Activated naive CD8-positive, alpha-beta T cell treated with anti-CD3 and anti-CD28 coated beads for 36 hours (primary cell): ENCODE measurements around the gene SLC5A10. TPM values are rescaled to one million over a fixed set of nuclear protein-coding genes. Genes with fewer than 3 reads are reported as not detected.
"Not testable (repeated sequence)": the region's sequence is repeated elsewhere in the genome, so short reads cannot be mapped to it uniquely, and the experiment has no call there.

ENCODE experiments used
- DNase-seq: peaks from one replicate; pipeline ENCODE4 v3.0.0; 2021
- H3K27ac Mint-ChIP-seq: one replicate; pipeline ENCODE4 v1.8.0; 2022; ENCODE audit warnings: mild to moderate bottlenecking, moderate library complexity, mixed read lengths
- H3K27me3 Mint-ChIP-seq: one replicate; pipeline ENCODE4 v1.8.0; 2022; ENCODE audit warnings: mild to moderate bottlenecking, mixed read lengths
- H3K36me3 Mint-ChIP-seq: one replicate; pipeline ENCODE4 v1.8.0; 2021; ENCODE audit warnings: mild to moderate bottlenecking, mixed read lengths
- H3K4me1 Mint-ChIP-seq: one replicate; pipeline ENCODE4 v1.8.0; 2021; ENCODE audit warnings: mixed read lengths
- H3K4me3 Mint-ChIP-seq: one replicate; pipeline ENCODE4 v1.8.0; 2022; ENCODE audit warnings: mild to moderate bottlenecking, moderate library complexity, mixed read lengths
- H3K9me3 Mint-ChIP-seq: one replicate; pipeline ENCODE4 v1.8.0; 2022; ENCODE audit warnings: mixed read lengths
- total RNA-seq, 2 experiments: library from RNA; stranded (reverse); gene quantifications; one replicate each; pipeline ENCODE4 v1.2.3, GENCODE V29; 2021

The SLC5A10 gene
- total RNA-seq, 2 experiments from 2014 or later: not detected

- H3K27ac Mint-ChIP-seq: no peak overlapping the region
These were observed 67.3 kb downstream of the SLC5A10 start for GRCh38 chr17:19019041-19019941.

GRCh38 chr17:19020016-19020415 is 68.1 kb downstream of the SLC5A10 start:
- H3K36me3 Mint-ChIP-seq: peaks cover 13% of the 10 kb centered on the region
- H3K4me3 Mint-ChIP-seq: no peak overlapping the region
- H3K27ac Mint-ChIP-seq: no peak overlapping the region
- no peaks in the 10 kb centered on the region for H3K27me3 Mint-ChIP-seq
- no peaks in the 10 kb centered on the region for H3K9me3 Mint-ChIP-seq
- H3K4me1 Mint-ChIP-seq: peaks cover 25% of the 10 kb centered on the region
- no peak for DNase-seq

More at GRCh38 chr17:19019041-19019941, 67.3 kb downstream of the SLC5A10 start:
- DNase-seq: no peak
- Mint-ChIP-seq H3K4me3 (no peak overlapping the region), H3K27me3 (no peaks in the 10 kb centered on the region), H3K36me3 (peaks cover 7% of the 10 kb centered on the region), H3K9me3 (no peaks in the 10 kb centered on the region), H3K4me1 (peaks cover 18% of the 10 kb centered on the region)

GRCh38 chr17:19021011-19021621 is 69.2 kb downstream of the SLC5A10 start:
- H3K4me1 Mint-ChIP-seq: peaks cover 22% of the 10 kb centered on the region
- not testable (repeated sequence) for DNase-seq, H3K27me3 Mint-ChIP-seq, H3K4me3 Mint-ChIP-seq, H3K9me3 Mint-ChIP-seq
- H3K36me3 Mint-ChIP-seq: peaks cover 13% of the 10 kb centered on the region
- peak overlapping the region; percentile 48 for H3K27ac Mint-ChIP-seq

GRCh38 chr17:19021622-19022083 is 69.7 kb downstream of the SLC5A10 start:
- no peaks in the 10 kb centered on the region for H3K27me3 Mint-ChIP-seq
- no peak overlapping the region for H3K27ac Mint-ChIP-seq
- DNase-seq: peak; percentile 37
- H3K4me3 Mint-ChIP-seq: no peak overlapping the region
- H3K36me3 Mint-ChIP-seq: peaks cover 13% of the 10 kb centered on the region
- H3K4me1 Mint-ChIP-seq: peaks cover 21% of the 10 kb centered on the region
- H3K9me3 Mint-ChIP-seq: no peaks in the 10 kb centered on the region

- Mint-ChIP-seq H3K27ac (no peak overlapping the region), H3K4me1 (peaks cover 18% of the 10 kb centered on the region), H3K36me3 (peaks cover 13% of the 10 kb centered on the region), H3K4me3 (no peak overlapping the region), H3K27me3 (no peaks in the 10 kb centered on the region), H3K9me3 (no peaks in the 10 kb centered on the region)
- no peak for DNase-seq
These were observed 70.2 kb downstream of the SLC5A10 start for GRCh38 chr17:19022128-19022527.

- Mint-ChIP-seq H3K9me3 (no peaks in the 10 kb centered on the region), H3K27me3 (no peaks in the 10 kb centered on the region), H3K4me1 (peaks cover 17% of the 10 kb centered on the region), H3K4me3 (no peak overlapping the region), H3K27ac (peak overlapping the region; percentile 45), H3K36me3 (peaks cover 13% of the 10 kb centered on the region)
- DNase-seq: no peak
These were observed 70.8 kb downstream of the SLC5A10 start for GRCh38 chr17:19022747-19023146.

GRCh38 chr17:19023209-19023999 is 71.4 kb downstream of the SLC5A10 start:
- peaks cover 17% of the 10 kb centered on the region for H3K4me1 Mint-ChIP-seq
- DNase-seq: no peak
- H3K4me3 Mint-ChIP-seq: no peak overlapping the region
- H3K27ac Mint-ChIP-seq: peak overlapping the region; percentile 14
- H3K9me3 Mint-ChIP-seq: no peaks in the 10 kb centered on the region
- no peaks in the 10 kb centered on the region for H3K27me3 Mint-ChIP-seq
- H3K36me3 Mint-ChIP-seq: peaks cover 13% of the 10 kb centered on the region

- Mint-ChIP-seq H3K27ac (peak overlapping the region; percentile 40), H3K4me3 (no peak overlapping the region), H3K4me1 (peaks cover 17% of the 10 kb centered on the region), H3K9me3 (no peaks in the 10 kb centered on the region), H3K27me3 (no peaks in the 10 kb centered on the region), H3K36me3 (peaks cover 13% of the 10 kb centered on the region)
- no peak for DNase-seq
These were observed 72.4 kb downstream of the SLC5A10 start for GRCh38 chr17:19024101-19025078.

- H3K4me3 Mint-ChIP-seq, H3K27me3 Mint-ChIP-seq, H3K9me3 Mint-ChIP-seq, H3K27ac Mint-ChIP-seq, DNase-seq, H3K36me3 Mint-ChIP-seq: not testable (repeated sequence)
- H3K4me1 Mint-ChIP-seq: peaks cover 14% of the 10 kb centered on the region
These were observed 76.7 kb downstream of the SLC5A10 start for GRCh38 chr17:19028671-19029070.

- H3K9me3 Mint-ChIP-seq, H3K4me1 Mint-ChIP-seq, H3K27ac Mint-ChIP-seq, DNase-seq, H3K27me3 Mint-ChIP-seq, H3K36me3 Mint-ChIP-seq, H3K4me3 Mint-ChIP-seq: not testable (repeated sequence)
These were observed 77.8 kb downstream of the SLC5A10 start for GRCh38 chr17:19029740-19030139.

DNA sequence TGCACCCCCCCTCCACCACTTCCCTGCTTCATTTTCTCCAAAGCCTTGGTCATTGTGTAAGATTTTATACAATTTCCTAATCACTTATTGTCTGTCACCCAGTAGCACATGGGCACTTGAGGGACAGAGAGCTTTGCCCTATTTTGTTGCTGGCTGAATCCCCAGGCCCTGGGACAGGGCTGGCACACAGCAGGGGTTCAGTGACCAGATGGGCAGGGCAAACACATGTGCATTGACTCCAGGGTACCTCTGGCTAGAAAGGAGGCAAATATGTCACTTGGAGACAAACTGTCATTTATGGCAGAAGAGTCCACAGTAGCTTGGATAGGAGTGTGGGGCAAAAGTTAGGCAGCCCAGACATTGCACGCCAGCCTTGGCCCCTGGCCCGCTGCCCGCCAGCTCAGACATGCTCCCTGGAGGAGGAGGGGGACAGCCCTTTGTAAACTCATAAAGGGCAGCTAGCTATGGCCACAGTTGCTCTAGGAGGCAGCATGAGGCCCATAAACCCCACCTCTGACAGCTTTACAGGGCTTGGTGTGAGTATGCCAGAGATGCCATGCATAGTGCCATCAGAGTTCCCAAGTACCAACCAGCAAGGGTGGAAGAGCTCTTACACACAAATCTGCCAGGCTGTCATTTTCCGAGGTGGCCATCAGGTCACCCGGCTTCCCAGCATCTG is 78.9 kb downstream of the SLC5A10 start:
- H3K4me3 Mint-ChIP-seq, DNase-seq, H3K27ac Mint-ChIP-seq, H3K4me1 Mint-ChIP-seq, H3K36me3 Mint-ChIP-seq, H3K27me3 Mint-ChIP-seq, H3K9me3 Mint-ChIP-seq: not testable (repeated sequence)

DNA sequence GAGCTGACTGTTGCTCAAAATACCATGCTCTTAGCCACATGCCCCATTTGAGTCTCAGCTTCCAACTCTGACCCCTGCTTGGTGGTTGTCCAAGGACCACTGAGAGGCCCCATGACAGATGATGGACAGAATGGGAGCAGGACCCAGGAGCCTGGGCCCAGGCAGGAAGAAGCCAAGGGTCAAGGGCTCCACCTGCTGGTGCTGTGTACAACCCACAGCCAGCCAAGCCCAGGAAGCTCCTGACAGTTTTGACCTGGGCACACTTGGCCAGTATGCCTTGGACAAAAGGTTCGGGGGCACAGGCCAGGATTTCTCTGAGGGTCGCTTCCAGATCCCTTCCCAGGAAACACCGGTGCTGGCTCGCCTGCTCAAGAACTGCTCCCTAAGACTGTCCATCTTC is 79.8 kb downstream of the SLC5A10 start:
- peak; percentile 43 for DNase-seq
- not testable (repeated sequence) for H3K9me3 Mint-ChIP-seq, H3K27ac Mint-ChIP-seq, H3K4me1 Mint-ChIP-seq, H3K27me3 Mint-ChIP-seq, H3K36me3 Mint-ChIP-seq, H3K4me3 Mint-ChIP-seq

DNA sequence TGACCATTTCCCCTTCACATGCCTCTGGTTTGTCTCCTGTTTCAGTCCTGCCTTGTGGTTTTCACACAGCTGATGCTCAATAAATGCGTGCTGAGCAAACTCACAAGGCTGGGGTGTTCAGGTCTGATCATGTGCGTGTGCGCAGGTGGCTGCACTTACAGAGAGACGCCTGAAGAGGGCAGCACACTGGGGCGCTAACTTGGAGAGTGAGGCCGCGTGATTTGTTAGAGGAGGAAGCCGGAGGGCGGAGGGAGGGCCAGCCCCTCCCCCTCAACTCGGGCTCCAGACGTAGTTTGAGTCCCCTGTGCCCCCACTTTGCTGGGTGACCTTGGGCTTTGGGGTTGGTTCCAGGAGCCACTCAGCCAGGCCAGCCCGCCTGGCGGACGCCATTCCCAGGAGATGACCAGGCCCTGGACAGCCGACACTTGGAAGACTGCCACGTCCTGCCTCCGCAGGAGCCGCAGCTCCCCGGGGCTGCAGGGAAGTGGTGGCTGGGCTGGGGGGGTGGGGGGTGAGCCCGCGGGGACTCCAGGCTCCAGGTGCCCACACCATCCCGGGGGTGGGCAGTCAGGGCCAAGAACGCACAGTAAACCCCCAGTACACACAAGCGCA is 80.5 kb downstream of the SLC5A10 start:
- not testable (repeated sequence) for H3K4me3 Mint-ChIP-seq, DNase-seq, H3K36me3 Mint-ChIP-seq, H3K9me3 Mint-ChIP-seq, H3K4me1 Mint-ChIP-seq, H3K27ac Mint-ChIP-seq, H3K27me3 Mint-ChIP-seq
